Epidermal melanocyte (primary cell): ENCODE results near the gene TRPM2.
"Not testable (repeated sequence)": the region's sequence is repeated elsewhere in the genome, so short reads cannot be mapped to it uniquely, and the experiment has no call there.

ENCODE experiments used
- DNase-seq: peaks from one replicate; pipeline ENCODE4 v3.0.0; 2011; ENCODE audit warnings: low spot score; ENCODE audit not compliant: insufficient read length

TRPM2 gene

DNA sequence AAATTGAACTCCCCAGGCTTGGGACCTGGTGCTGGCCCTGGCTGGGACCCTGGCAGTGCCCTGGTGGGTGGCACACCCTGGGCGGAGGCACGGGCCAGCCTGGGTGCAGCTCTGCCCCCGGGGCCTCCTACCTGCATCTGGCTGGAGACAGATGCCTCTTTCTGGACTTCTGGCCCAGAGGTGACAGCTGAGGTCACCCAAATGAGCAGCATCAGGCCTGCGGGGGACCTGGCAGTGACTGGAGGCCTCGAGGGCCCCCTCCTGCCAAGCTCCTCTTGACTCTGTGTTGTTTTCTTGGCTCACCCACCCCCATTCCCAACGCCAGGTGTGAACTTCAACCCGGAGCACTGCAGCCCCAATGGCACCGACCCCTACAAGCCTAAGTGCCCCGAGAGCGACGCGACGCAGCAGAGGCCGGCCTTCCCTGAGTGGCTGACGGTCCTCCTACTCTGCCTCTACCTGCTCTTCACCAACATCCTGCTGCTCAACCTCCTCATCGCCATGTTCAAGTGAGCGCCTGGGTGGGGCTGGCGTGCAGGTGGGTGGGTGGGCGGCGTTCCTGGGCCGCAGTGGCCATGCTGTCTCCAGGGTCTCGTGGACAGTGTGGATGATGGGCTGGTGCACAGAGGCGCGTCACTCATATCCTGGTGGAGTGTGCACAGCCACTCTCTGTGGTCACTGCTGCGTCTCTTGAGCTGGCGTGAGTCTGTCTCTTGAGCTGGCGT, 60.3 kb downstream of the TRPM2 start:
- no peak for DNase-seq

DNA sequence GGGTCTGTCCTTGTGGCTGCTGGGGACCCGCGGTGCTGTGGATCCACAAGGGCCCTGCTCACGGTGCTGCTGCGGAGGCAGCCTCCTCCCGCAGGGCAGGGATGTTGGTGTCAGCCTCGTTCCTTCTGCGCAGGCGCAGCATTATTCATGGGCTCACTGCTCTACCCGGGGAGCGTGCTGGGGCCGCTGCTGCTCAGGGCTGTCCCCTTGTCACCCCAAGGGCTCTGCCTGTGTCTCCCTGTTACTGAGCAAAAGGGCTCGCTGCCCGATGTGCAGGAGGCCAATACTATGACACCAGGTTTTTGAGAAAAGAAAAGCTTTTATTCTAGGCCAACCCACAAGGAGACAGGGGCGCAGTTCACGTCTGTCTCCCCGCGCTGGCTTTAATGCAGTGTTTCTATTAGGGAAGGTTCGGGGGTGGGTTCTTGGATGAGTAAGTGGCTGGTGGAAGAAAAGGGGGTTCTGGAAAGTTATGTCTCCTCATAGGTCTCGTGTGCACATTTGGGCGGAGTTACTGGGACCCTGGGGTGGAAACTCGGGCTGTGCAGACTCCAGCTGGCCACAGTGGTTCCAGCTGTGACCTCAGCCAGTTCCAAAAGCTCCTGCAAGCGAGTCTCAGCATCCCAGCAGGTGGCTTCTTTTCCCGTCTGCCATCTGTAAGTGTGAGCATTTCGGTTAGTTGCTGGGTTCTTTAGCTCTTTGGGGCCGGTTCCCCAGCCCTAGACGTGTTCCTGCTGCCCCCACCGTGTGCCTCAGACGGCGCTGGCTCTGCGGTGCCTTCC, 61.1 kb downstream of the TRPM2 start:
- no peak for DNase-seq

- no peak for DNase-seq
These were observed 61.9 kb downstream of the TRPM2 start for GRCh38 chr21:44415073-44416025.

DNA sequence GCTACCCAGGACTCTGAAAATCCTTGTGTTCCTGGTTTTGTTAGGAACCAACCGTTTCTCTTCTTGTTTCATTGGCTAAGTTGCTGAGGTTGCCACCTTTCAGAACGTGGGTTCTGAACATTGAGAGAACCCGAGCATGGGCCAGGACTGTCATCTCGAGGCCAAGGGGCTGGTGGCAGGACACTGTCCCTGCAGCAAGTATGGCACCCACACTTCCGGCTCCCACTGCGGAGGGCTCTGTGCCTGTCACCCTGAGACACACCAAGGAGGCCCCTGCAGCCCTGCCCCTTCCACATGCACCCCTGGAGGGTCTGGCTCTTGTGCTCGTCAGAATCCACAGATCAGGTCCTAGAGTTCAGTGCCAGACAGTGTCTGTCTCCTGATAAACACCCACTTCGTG, 62.8 kb downstream of the TRPM2 start:
- no peak for DNase-seq

DNA sequence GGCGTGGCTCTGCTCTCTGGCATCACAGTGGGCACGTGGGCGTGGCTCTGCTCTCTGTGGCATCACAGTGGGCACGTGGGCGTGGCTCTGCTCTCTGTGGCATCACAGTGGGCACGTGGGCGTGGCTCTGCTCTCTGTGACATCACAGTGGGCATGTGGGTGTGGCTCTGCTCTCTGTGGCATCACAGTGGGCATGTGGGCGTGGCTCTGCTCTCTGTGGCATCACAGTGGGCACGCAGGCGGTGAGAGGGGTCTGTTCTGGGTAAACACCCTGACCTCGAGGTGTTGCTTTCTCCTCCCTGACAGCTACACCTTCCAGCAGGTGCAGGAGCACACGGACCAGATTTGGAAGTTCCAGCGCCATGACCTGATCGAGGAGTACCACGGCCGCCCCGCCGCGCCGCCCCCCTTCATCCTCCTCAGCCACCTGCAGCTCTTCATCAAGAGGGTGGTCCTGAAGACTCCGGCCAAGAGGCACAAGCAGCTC, 64.2 kb downstream of the TRPM2 start:
- DNase-seq, result not testable (repeated sequence)

DNA sequence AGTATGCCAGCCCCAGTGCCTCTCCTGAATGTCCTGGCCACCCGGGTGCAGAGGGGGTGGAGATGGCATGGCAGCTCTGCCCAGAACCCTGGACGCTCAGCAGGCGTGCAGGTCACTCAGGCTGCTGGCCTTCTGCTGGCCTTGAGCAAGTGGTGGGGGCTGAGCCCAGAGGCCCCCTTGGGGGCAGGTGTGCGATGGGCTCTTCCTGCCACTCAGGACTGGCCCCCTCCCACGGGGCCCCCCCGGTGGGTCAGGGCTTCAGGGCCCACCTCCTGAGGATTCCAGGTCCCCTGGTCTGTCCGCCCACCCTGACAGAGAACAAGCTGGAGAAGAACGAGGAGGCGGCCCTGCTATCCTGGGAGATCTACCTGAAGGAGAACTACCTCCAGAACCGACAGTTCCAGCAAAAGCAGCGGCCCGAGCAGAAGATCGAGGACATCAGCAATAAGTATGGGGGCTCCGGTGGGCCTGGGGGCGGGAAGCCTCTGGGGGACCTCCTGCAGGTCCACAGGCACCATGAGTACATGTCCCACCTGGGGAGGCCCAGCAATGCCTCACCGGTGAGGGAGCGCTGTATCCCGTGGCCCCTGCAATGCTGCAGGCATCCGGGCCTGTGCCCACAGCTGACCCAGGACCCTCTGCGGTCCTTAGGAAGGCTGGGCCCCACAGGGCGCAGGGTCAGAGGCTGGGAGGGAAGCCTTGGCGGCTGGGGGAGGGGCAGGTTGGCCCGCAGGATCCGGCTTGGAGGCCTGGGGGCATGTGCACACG, 64.9 kb downstream of the TRPM2 start:
- no peak for DNase-seq

- no peak for DNase-seq
These were observed 65.4 kb downstream of the TRPM2 start for GRCh38 chr21:44418876-44419230.

GRCh38 chr21:44419679-44420078, 66.3 kb downstream of the TRPM2 start:
- no peak for DNase-seq

DNA sequence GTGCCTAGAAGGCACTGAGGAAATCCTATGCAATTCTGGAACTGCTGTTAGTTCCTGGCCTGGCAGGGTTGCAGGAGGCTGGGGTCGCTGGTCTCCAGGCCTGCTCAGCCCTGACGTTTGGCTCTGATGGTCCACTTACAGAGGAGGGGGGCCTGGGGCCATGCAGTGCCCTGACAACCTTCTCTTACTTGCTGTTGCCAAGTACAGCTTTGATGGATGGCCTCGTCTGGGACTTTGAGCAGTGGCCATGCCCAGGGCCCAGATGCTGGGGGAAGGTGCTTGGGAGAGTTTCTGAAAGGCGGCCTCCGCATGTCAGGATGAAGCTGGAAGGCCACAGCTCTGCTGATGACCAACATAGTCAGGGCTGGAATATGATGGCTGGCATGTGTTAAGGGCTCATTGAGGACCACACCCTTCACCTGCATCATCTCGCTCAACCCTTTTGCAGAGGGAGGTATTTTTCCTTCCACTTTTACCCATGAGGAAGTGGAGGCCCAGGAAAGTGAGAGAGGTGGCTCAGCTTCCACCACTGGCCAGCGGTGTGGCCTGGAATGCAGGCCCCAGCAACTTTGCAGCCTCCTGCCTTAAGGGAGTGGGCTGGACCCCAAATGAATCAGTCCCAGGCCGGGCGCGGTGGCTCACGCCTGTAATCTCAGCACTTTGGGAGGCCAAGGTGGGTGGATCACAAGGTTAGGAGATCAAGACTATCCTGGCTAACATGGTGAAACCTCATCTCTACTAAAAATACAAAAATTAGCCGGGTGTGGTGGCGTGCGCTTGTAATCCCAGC, 67.2 kb downstream of the TRPM2 start:
- DNase-seq, result no peak

- no peak for DNase-seq
These were observed 68.8 kb downstream of the TRPM2 start for GRCh38 chr21:44421901-44422840.

DNA sequence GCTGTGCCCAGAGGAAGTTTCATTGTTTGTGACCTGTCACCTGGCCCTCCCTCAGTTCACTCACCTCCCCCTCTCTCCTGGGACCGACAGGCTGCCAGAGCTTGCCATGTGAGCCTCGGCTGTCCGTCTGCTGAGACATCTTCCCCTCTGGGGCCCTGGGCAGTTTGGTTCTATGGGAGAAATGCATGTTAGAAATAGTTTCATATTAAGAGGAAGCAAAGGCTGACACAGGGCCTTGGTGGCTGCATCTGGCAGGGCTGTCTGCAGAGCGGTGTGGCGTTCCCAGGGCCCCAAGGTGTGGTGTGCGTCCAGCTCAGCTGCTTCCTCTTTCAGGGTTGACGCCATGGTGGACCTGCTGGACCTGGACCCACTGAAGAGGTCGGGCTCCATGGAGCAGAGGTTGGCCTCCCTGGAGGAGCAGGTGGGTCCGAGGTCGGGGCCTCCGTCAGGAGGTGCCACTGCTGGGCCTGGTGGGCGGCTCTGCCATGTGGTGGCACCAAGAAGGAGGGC, 69.9 kb downstream of the TRPM2 start:
- DNase-seq, result no peak

GRCh38 chr21:44423941-44424607, 70.7 kb downstream of the TRPM2 start:
- no peak for DNase-seq

- DNase-seq, result no peak
These were observed 71.3 kb downstream of the TRPM2 start for GRCh38 chr21:44424608-44425306.

DNA sequence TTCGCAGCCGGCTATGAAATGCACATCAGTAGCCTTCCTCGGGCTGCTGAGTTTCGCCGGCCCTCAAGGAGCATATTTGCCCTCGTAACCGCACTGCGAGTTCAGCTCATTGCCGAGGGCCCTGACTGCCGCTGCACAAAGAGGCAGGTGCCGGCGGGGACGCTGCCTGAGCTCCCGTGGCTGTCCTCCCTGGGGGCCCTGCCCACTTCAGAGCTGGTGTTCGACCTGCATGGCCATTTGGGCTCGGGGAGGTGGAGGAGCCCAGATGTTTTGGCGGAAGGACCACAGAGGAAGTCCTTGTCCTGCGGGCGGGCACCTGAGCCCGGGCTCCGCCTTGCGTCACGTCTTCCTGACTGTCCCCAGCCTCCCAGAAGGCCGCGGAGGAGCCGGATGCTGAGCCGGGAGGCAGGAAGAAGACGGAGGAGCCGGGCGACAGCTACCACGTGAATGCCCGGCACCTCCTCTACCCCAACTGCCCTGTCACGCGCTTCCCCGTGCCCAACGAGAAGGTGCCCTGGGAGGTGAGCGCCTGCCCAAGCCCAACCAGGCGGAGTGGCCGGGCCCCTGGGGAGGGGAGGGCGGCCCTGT, 72.0 kb downstream of the TRPM2 start:
- no peak for DNase-seq

- no peak for DNase-seq
These were observed 72.7 kb downstream of the TRPM2 start for GRCh38 chr21:44425895-44426662.

GRCh38 chr21:44426663-44427191, 73.3 kb downstream of the TRPM2 start:
- no peak for DNase-seq
